Uterine smooth muscle cell (primary cell): Measurements from ENCODE around the gene SRSF1. TPM values are rescaled to one million over a fixed set of nuclear protein-coding genes. Genes with fewer than 3 reads are reported as not detected.

Experiments
- total RNA-seq: library from RNA; depleted of rRNA; stranded (reverse); fragments of >200 nt; gene quantifications from 2 replicates; pipeline ENCODE4 v1.2.3, GENCODE V29; 2014

SRSF1 gene, protein sequence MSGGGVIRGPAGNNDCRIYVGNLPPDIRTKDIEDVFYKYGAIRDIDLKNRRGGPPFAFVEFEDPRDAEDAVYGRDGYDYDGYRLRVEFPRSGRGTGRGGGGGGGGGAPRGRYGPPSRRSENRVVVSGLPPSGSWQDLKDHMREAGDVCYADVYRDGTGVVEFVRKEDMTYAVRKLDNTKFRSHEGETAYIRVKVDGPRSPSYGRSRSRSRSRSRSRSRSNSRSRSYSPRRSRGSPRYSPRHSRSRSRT
- 437 and 686 TPM in 2 replicates for total RNA-seq

DNA sequence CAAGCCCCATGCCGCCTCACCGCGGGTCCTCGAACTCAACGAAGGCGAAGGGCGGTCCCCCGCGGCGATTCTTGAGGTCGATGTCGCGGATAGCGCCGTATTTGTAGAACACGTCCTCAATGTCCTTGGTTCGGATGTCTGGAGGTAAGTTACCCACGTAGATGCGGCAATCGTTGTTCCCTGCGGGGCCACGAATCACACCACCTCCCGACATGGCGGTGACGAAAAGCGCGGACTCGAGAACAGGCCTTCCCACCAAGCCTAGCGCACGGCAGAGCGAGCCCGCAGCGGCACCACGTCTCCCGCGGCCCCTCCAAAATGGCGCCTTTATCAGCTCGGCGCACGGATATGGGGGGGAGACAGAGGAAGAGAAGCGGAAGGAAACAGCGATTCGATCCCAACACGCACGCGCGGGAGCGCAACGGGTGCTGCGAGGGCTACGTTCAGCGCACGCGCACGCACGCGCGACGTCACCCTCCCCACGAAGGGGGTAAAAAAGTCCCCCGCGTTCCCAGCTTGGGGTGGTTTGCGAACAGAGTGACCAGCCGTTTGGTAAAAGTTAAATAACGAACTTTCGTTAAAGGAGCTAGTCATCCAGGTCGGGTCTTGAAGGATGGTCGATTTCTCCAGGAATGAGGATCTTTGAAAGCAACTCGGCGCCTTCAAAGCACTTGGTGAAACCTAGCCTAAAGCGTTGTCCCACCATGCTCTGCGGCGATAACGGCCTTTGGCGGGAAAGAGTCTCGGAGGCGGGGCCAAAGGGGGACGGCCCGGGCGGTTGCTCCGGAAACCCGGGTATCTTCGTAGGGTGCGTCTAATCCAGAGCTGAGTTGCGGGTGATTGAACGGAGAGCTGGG is at the start of gene SRSF1:
TSS of gene SRSF1 (minus strand) at position 323 of the 857 bp plus-strand sequence. CDS start at position 214, 109 bp downstream.

DNA sequence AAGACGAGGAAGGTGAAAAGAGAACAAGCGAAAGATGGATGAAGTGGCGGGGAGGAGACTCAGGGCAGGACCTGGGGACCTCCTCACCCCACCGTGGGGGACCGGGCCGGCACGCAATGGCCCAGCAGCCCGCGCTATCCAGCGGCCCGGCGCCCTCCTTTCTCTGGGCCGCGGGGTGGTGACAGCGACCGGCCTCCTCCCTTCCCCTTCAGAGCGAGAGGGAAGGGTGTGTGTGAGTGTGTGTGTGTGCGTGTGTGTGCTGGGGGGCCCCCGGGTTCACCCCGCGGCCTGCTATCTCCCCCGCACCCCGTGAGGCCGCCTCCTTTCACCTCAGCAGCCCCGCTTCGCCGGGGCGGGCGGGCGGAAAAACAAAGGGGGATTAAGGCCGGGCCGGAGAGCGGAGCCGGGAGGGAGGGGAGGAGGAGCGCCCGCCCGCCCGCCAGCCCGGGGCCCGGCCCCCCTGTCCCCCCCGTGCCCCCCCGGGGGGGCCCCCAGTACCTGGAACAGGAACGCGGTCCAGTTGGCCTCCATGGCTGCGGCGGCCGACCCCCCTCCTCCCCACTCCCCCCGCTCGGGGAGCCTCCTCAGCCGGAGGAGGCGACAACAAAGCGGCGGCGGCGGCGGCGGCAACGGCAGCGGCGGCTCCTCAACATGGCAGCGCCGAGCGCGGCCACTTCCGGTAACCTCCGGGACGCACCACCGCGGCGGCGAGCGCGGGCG is 19.3 kb downstream of the SRSF1 start, which contains the start of gene VEZF1:
TSS of gene VEZF1 (minus strand) at position 674 of the 720 bp plus-strand sequence. CDS start at position 531, 143 bp downstream.

DNA sequence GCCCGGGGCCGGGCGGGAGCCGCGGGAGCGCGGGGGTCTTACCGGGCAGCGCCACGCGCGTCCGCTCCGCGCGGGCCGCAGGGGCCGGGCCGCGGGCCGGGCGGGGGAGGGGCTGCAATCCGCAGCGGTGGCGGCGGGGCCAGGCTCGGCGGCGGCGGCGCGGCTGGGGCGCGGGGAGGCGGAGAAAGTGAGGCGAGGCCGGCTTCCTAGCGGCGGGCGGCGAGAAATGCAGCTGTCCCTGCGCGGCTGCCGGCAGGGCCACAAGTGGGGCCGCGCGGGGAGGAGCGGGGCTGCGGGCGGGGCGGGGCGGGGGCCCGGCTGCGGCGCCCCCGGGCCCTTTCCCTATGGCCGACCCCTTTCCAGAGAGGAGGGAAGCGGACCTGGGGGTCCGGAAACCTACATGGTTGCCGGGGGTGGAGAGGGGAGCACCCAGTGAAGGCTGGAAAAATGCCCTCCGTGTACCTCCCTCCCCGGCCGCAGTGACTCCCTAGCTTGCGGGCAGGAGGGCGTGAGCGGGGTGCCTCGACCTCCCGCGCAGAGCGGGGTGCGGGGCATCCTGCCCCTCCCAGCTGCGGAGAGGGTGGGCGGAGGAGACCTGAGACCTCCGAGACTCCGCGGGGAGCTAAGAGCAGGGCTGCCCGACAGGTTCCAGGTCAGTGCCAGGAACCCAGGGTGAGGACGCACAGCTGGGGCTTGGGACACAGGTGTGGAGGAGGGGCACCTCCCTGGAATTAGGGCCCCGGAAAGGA is 51.7 kb downstream of the SRSF1 start, which contains the start of gene CUEDC1:
TSS of gene CUEDC1 (minus strand) at position 230 of the 749 bp plus-strand sequence. CDS start 69,848 bp downstream, outside the sequence.

Other genes starting within 250 kb of the SRSF1 start
- gene MRPS23, start 157.2 kb downstream of the SRSF1 start, total RNA-seq = 19.5 and 31.3 TPM in 2 replicates
- 6.1 and 7.7 TPM in 2 replicates for gene CUEDC1, start 51.8 kb downstream of the SRSF1 start, total RNA-seq
- gene VEZF1, start 19.0 kb downstream of the SRSF1 start, total RNA-seq = 29.5 and 36.5 TPM in 2 replicates
- 19.4 and 21.7 TPM in 2 replicates for gene DYNLL2, start 76.2 kb upstream of the SRSF1 start, total RNA-seq
- not detected in 2 replicates for gene OR4D1, start 141.1 kb upstream of the SRSF1 start, total RNA-seq
- gene OR4D2, start 159.7 kb upstream of the SRSF1 start, total RNA-seq = not detected in 2 replicates
- not detected in 2 replicates for gene EPX, start 185.5 kb upstream of the SRSF1 start, total RNA-seq
- gene MKS1, start 212.0 kb upstream of the SRSF1 start, total RNA-seq = 18.4 and 20.7 TPM in 2 replicates
- not detected in 2 replicates for gene LPO, start 231.3 kb upstream of the SRSF1 start, total RNA-seq